ENCODE data around the gene IRX5. TPM values are rescaled to one million over a fixed set of nuclear protein-coding genes. Genes with fewer than 3 reads are reported as not detected.

The IRX5 gene
- polyA plus RNA-seq, 1 donor from 2014 or later: 0.14 TPM

DNA sequence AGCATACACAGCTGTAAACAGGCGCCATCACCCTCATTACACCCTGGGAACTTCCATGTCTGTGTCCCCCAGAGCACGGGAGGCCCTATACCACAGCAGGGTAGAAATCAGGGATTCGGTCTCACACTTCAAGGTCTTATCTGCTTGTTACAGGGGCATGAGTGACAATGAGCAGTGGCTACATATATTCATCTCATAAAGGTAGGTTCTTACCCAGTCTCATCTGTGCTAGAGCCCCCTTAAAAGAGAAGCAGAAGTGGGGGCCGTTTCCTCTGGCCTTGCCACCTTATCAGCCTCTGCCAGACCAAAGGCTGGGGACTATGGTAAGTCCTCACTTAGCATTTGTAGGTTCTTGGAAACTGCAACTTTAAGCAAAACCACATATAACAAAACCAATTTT lies 46.5 kb downstream of the IRX5 start:
- Histone ChIP-seq H3K4me3 (ENCODE audit: low read length) (no peak overlapping the region), H3K9ac (ENCODE audit: low read length) (no peak overlapping the region), H2AFZ (ENCODE audit: low read depth, low read length) (no peak overlapping the region), H3F3A (ENCODE audit: insufficient read depth, low read length, poor library complexity, severe bottlenecking) (no peaks in the 10 kb centered on the region), H3K36me3 (ENCODE audit: insufficient read depth, low read length) (no peaks in the 10 kb centered on the region), H3K79me2 (replicated peaks; ENCODE audit: insufficient read depth, low read length) (no peaks in the 10 kb centered on the region), H3K9me3 (ENCODE audit: low read length) (no peaks in the 10 kb centered on the region), H3K27me3 (ENCODE audit: insufficient read depth, low read depth, low read length) (no peaks in the 10 kb centered on the region), H3K9me2 (ENCODE audit: insufficient read depth, low read length) (no peaks in the 10 kb centered on the region), H3K27ac (ENCODE audit: low read length) (no peak overlapping the region), H3K4me2 (ENCODE audit: low read length) (no peak overlapping the region), H4K20me1 (ENCODE audit: insufficient read depth) (no peaks in the 10 kb centered on the region)
- TF ChIP-seq MXI1 (conservative IDR thresholded peaks at IDR 0.05; ENCODE audit: poor library complexity, severe bottlenecking): no peak
- no peak for TF ChIP-seq CTCF (IDR thresholded peaks at IDR 0.05; ENCODE audit: poor library complexity, severe bottlenecking)
- TF ChIP-seq RAD21 (conservative IDR thresholded peaks at IDR 0.05): no peak
- TF ChIP-seq EP300 (conservative IDR thresholded peaks at IDR 0.05; ENCODE audit: poor library complexity, severe bottlenecking): no peak
- no peak for TF ChIP-seq EZH2 (IDR thresholded peaks at IDR 0.05; ENCODE audit: borderline replicate concordance, insufficient read depth, low read length, poor library complexity, severe bottlenecking)
- no peak for TF ChIP-seq SMC3 (conservative IDR thresholded peaks at IDR 0.05; ENCODE audit: poor library complexity)
- no peak for TF ChIP-seq TAF1 (IDR thresholded peaks at IDR 0.05; ENCODE audit: low read depth)
- no peak for TF ChIP-seq REST (IDR thresholded peaks at IDR 0.05; ENCODE audit: borderline replicate concordance)
- no peak for TF ChIP-seq POLR2AphosphoS5 (IDR thresholded peaks at IDR 0.05)

GRCh38 chr16:54980821-54981220 lies 50.2 kb downstream of the IRX5 start:
- H3K4me2 ChIP-seq (ENCODE audit: low read length): no peak overlapping the region

More at GRCh38 chr16:54980821-54981220, 50.2 kb downstream of the IRX5 start:
- Histone ChIP-seq H3K9me2 (ENCODE audit: insufficient read depth, low read length) (no peaks in the 10 kb centered on the region), H2AFZ (ENCODE audit: low read depth, low read length) (no peak overlapping the region), H3K4me3 (ENCODE audit: low read length) (no peak overlapping the region), H4K20me1 (ENCODE audit: insufficient read depth) (no peaks in the 10 kb centered on the region), H3K79me2 (replicated peaks; ENCODE audit: insufficient read depth, low read length) (no peaks in the 10 kb centered on the region), H3F3A (ENCODE audit: insufficient read depth, low read length, poor library complexity, severe bottlenecking) (no peaks in the 10 kb centered on the region), H3K9me3 (ENCODE audit: low read length) (no peaks in the 10 kb centered on the region), H3K27me3 (ENCODE audit: insufficient read depth, low read depth, low read length) (no peaks in the 10 kb centered on the region), H3K9ac (ENCODE audit: low read length) (no peak overlapping the region), H3K27ac (ENCODE audit: low read length) (no peak overlapping the region), H3K36me3 (ENCODE audit: insufficient read depth, low read length) (no peaks in the 10 kb centered on the region)
- TF ChIP-seq SMC3 (conservative IDR thresholded peaks at IDR 0.05; ENCODE audit: poor library complexity) (no peak), REST (IDR thresholded peaks at IDR 0.05; ENCODE audit: borderline replicate concordance) (no peak), RAD21 (conservative IDR thresholded peaks at IDR 0.05) (no peak), POLR2AphosphoS5 (IDR thresholded peaks at IDR 0.05) (no peak), EZH2 (IDR thresholded peaks at IDR 0.05; ENCODE audit: borderline replicate concordance, insufficient read depth, low read length, poor library complexity, severe bottlenecking) (no peak), MXI1 (conservative IDR thresholded peaks at IDR 0.05; ENCODE audit: poor library complexity, severe bottlenecking) (no peak), CTCF (IDR thresholded peaks at IDR 0.05; ENCODE audit: poor library complexity, severe bottlenecking) (no peak), TAF1 (IDR thresholded peaks at IDR 0.05; ENCODE audit: low read depth) (no peak), EP300 (conservative IDR thresholded peaks at IDR 0.05; ENCODE audit: poor library complexity, severe bottlenecking) (no peak)

All from neural cell (in vitro differentiated cells).